H1 (cell line): ENCODE measurements around the gene RYK. TPM values are rescaled to one million over a fixed set of nuclear protein-coding genes. Genes with fewer than 3 reads are reported as not detected.

ENCODE experiments used
- ASH2L ChIP-seq: fragments of 200-600, 300-600 bp; sonication (generic); IDR thresholded peaks from one replicate; pipeline ENCODE4 v1.7.1; 2017; ENCODE audit warnings: low read length
- CEBPB ChIP-seq: IDR thresholded peaks from 2 replicates; pipeline ENCODE4 v1.6.1; 2012; ENCODE audit warnings: low read depth, low read length
- HDAC2 ChIP-seq, 2 experiments: fragments of 300-600 bp in 1 of 2; sonication (generic) in 1 of 2; IDR thresholded peaks; 2 replicates each; pipeline ENCODE4 v1.6.1; 2011 to 2012; ENCODE audit warnings: low read depth in 2 of 2, low read length in 2 of 2, mild to moderate bottlenecking in 2 of 2, moderate library complexity in 2 of 2, borderline replicate concordance in 1 of 2, inconsistent platforms in 1 of 2
- HDAC6 ChIP-seq: IDR thresholded peaks from one replicate; pipeline ENCODE4 v1.7.1; 2012; ENCODE audit warnings: low read depth, mild to moderate bottlenecking, inconsistent platforms, low read length, moderate library complexity
- KDM4A ChIP-seq: IDR thresholded peaks from one replicate; pipeline ENCODE4 v1.7.1; 2012; ENCODE audit warnings: low read depth, mild to moderate bottlenecking, moderate library complexity, low read length, inconsistent platforms; ENCODE audit not compliant: severe bottlenecking
- PHF8 ChIP-seq: fragments of 200-600 bp; sonication (generic); conservative IDR thresholded peaks from 2 replicates; pipeline ENCODE4 v1.7.1; 2012; ENCODE audit warnings: low read depth, mild to moderate bottlenecking, inconsistent platforms, low read length, moderate library complexity
- POLR2A ChIP-seq, 2 experiments: IDR thresholded peaks; 1 replicate in 1 of 2; 2 replicates in 1 of 2; pipeline ENCODE4 v1.6.1; 2011; ENCODE audit warnings: low read depth in 2 of 2, low read length in 2 of 2, mild to moderate bottlenecking in 2 of 2; ENCODE audit errors: control extremely low read depth in 1 of 2
- POLR2AphosphoS5 ChIP-seq: IDR thresholded peaks from 2 replicates; pipeline ENCODE4 v1.6.1; 2011; ENCODE audit warnings: low read depth, low read length
- POU5F1 ChIP-seq: IDR thresholded peaks from 2 replicates; pipeline ENCODE4 v1.6.1; 2011; ENCODE audit warnings: low read depth, mild to moderate bottlenecking, low read length, moderate library complexity
- SIX5 ChIP-seq: IDR thresholded peaks from 2 replicates; pipeline ENCODE4 v1.6.1; 2011; ENCODE audit warnings: mild to moderate bottlenecking, low read depth, low read length
- SUZ12 ChIP-seq: fragments of 200-600 bp; sonication (generic); IDR thresholded peaks from 2 replicates; pipeline ENCODE4 v1.6.1; 2012; ENCODE audit warnings: mild to moderate bottlenecking, inconsistent platforms, low read length, moderate library complexity, mixed read lengths
- TAF7 ChIP-seq: optimal IDR thresholded peaks from 2 replicates; pipeline ENCODE3; 2011; ENCODE audit warnings: low read depth, mild to moderate bottlenecking, inconsistent platforms, low read length, moderate library complexity, borderline replicate concordance
- polyA plus RNA-seq, 7 experiments: library from polyadenylated mRNA; depleted of rRNA in 3 of 7; stranded (reverse) in 5 of 7; unstranded in 2 of 7; fragments of >200 nt in 5 of 7; fragments of 200-250 nt in 2 of 7; gene quantifications; 1 replicate in 5 of 7; 2 replicates in 1 of 7; 4 replicates in 1 of 7; pipeline versions ENCODE4 v1.2.1 to v1.2.3, GENCODE V29; 2011 to 2013; ENCODE audit warnings: missing spikeins in 2 of 7, mixed read lengths in 2 of 7
- total RNA-seq: library from RNA; stranded (reverse); fragmentation: NEBNext Ultra II Directional; extraction: Animal tissue kit (Norgen Biotek cat#: 25700); gene quantifications from 2 replicates; pipeline ENCODE4 v1.2.1, GENCODE V29; 2021
- TF ChIP-seq, protein P1 (sequence below): fragments of 300-600 bp; sonication (generic); IDR thresholded peaks from 2 replicates; pipeline ENCODE4 v1.7.1; 2012; ENCODE audit warnings: low read length, moderate library complexity, mild to moderate bottlenecking, inconsistent platforms; ENCODE audit not compliant: insufficient replicate concordance

Gene RYK
- total and polyA plus RNA-seq, 2 of the 8 experiments (the other 6 are each of a cell fraction or from before 2014, with no cell fraction given) = 30.5 to 63.8 TPM

DNA sequence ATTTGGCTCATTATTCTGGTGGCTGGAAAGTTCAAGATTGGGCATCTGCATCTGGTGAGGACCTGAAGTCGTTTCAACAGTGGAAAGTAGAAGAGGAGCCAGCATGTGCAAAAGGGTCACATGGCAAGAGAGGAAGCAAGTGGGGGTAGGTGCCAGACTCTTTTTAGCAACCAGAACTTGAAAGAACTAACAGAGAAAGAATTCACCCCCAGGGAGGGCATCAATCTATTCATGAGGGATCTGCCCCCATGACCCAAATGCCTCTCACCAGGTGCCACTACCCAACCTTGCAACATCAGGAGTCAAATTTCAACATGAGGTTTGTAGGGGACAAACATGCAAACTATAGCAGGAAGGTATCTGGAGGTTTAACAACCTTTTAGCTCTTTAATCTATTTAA lies 10.3 kb upstream of the RYK start (continued):
- TF ChIP-seq KDM4A (no peak), POLR2A (IDR thresholded peaks at IDR 0.05; ENCODE audit: control extremely low read depth in 1 of 2, low read depth in 2 of 2, low read length in 2 of 2) (no peak), CEBPB (peak; percentile 98), POU5F1 (no peak), POLR2AphosphoS5 (no peak), PHF8 (no peak), ASH2L (no peak), HDAC2 (IDR thresholded peaks at IDR 0.05; ENCODE audit: borderline replicate concordance in 1 of 2, low read depth in 2 of 2, low read length in 2 of 2) (no peak), TAF7 (no peak), SUZ12 (no peak), HDAC6 (no peak), SIX5 (peak; percentile 20; the same call in 1 of the 2 replicates)
- TF ChIP-seq, protein P1, sequence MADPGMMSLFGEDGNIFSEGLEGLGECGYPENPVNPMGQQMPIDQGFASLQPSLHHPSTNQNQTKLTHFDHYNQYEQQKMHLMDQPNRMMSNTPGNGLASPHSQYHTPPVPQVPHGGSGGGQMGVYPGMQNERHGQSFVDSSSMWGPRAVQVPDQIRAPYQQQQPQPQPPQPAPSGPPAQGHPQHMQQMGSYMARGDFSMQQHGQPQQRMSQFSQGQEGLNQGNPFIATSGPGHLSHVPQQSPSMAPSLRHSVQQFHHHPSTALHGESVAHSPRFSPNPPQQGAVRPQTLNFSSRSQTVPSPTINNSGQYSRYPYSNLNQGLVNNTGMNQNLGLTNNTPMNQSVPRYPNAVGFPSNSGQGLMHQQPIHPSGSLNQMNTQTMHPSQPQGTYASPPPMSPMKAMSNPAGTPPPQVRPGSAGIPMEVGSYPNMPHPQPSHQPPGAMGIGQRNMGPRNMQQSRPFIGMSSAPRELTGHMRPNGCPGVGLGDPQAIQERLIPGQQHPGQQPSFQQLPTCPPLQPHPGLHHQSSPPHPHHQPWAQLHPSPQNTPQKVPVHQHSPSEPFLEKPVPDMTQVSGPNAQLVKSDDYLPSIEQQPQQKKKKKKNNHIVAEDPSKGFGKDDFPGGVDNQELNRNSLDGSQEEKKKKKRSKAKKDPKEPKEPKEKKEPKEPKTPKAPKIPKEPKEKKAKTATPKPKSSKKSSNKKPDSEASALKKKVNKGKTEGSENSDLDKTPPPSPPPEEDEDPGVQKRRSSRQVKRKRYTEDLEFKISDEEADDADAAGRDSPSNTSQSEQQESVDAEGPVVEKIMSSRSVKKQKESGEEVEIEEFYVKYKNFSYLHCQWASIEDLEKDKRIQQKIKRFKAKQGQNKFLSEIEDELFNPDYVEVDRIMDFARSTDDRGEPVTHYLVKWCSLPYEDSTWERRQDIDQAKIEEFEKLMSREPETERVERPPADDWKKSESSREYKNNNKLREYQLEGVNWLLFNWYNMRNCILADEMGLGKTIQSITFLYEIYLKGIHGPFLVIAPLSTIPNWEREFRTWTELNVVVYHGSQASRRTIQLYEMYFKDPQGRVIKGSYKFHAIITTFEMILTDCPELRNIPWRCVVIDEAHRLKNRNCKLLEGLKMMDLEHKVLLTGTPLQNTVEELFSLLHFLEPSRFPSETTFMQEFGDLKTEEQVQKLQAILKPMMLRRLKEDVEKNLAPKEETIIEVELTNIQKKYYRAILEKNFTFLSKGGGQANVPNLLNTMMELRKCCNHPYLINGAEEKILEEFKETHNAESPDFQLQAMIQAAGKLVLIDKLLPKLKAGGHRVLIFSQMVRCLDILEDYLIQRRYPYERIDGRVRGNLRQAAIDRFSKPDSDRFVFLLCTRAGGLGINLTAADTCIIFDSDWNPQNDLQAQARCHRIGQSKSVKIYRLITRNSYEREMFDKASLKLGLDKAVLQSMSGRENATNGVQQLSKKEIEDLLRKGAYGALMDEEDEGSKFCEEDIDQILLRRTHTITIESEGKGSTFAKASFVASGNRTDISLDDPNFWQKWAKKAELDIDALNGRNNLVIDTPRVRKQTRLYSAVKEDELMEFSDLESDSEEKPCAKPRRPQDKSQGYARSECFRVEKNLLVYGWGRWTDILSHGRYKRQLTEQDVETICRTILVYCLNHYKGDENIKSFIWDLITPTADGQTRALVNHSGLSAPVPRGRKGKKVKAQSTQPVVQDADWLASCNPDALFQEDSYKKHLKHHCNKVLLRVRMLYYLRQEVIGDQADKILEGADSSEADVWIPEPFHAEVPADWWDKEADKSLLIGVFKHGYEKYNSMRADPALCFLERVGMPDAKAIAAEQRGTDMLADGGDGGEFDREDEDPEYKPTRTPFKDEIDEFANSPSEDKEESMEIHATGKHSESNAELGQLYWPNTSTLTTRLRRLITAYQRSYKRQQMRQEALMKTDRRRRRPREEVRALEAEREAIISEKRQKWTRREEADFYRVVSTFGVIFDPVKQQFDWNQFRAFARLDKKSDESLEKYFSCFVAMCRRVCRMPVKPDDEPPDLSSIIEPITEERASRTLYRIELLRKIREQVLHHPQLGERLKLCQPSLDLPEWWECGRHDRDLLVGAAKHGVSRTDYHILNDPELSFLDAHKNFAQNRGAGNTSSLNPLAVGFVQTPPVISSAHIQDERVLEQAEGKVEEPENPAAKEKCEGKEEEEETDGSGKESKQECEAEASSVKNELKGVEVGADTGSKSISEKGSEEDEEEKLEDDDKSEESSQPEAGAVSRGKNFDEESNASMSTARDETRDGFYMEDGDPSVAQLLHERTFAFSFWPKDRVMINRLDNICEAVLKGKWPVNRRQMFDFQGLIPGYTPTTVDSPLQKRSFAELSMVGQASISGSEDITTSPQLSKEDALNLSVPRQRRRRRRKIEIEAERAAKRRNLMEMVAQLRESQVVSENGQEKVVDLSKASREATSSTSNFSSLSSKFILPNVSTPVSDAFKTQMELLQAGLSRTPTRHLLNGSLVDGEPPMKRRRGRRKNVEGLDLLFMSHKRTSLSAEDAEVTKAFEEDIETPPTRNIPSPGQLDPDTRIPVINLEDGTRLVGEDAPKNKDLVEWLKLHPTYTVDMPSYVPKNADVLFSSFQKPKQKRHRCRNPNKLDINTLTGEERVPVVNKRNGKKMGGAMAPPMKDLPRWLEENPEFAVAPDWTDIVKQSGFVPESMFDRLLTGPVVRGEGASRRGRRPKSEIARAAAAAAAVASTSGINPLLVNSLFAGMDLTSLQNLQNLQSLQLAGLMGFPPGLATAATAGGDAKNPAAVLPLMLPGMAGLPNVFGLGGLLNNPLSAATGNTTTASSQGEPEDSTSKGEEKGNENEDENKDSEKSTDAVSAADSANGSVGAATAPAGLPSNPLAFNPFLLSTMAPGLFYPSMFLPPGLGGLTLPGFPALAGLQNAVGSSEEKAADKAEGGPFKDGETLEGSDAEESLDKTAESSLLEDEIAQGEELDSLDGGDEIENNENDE = no peak
